ENCODE data around the gene SFSWAP.

DNA sequence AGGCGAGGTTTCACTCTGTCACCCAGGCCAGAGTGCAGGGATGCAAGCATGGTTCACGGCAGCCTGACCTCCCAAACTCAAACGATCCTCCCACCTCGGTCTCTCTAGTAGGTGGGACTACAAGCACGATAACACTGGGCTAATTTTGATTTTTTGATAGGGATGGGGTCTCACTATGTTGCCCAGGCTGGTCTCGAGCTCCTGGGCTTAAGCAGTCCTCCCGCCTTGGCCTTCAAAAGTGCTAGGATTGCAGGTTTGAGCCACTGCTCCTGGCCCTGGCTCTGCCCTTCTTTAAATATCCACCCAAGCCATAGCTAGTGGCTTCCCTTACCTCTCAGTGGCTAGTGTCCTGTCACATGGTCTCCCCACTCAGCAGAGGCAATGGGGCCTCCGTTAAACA, 17.8 kb downstream of the SFSWAP start:
- TF ChIP-seq, protein P1, sequence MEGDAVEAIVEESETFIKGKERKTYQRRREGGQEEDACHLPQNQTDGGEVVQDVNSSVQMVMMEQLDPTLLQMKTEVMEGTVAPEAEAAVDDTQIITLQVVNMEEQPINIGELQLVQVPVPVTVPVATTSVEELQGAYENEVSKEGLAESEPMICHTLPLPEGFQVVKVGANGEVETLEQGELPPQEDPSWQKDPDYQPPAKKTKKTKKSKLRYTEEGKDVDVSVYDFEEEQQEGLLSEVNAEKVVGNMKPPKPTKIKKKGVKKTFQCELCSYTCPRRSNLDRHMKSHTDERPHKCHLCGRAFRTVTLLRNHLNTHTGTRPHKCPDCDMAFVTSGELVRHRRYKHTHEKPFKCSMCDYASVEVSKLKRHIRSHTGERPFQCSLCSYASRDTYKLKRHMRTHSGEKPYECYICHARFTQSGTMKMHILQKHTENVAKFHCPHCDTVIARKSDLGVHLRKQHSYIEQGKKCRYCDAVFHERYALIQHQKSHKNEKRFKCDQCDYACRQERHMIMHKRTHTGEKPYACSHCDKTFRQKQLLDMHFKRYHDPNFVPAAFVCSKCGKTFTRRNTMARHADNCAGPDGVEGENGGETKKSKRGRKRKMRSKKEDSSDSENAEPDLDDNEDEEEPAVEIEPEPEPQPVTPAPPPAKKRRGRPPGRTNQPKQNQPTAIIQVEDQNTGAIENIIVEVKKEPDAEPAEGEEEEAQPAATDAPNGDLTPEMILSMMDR (IDR thresholded peaks at IDR 0.05; ENCODE audit: insufficient read depth, low read length), result no peak
- TF ChIP-seq POLR2AphosphoS5 (IDR thresholded peaks at IDR 0.05; ENCODE audit: low read depth), result no peak
- no peak for TF ChIP-seq GABPA (IDR thresholded peaks at IDR 0.05; ENCODE audit: low read depth)

Measured in HL-60 (cell line).